Measurements from ENCODE around the gene TXNDC16. TPM values are rescaled to one million over a fixed set of nuclear protein-coding genes. Genes with fewer than 3 reads are reported as not detected.
A peak's percentile ranks its signal among the peaks of the same experiment; 100 is the strongest.

The TXNDC16 gene
- 10 to 100 TPM in 1 of 4 donors, 1 to 10 TPM in 3; 7.7 to 14.2 (median 8.0) TPM for total RNA-seq

- Histone ChIP-seq H3K27me3 (no peaks in the 10 kb centered on the region), H3K27ac (peak within 1 kb of the TSS; percentile 83), H3K36me3 (no peaks in the 10 kb centered on the region), H3K9me3 (no peaks in the 10 kb centered on the region), H3K4me3 (peak within 1 kb of the TSS; percentile 65), H3K4me1 (peaks cover 30% of the 10 kb centered on the region)
- peak; percentile 100 for DNase-seq (ENCODE audit: low spot score in 2 of 2)
- 0% methylated on average over 30 of the region's 81 CpGs for WGBS
- TF ChIP-seq POLR2AphosphoS5 (IDR thresholded peaks at IDR 0.05) (peak in 2 of 3 donors; percentile 76 to 80), EP300 (IDR thresholded peaks at IDR 0.05) (no peak), POLR2A (IDR thresholded peaks at IDR 0.05) (peak in 1 of 2 donors; percentile 76), CTCF (IDR thresholded peaks at IDR 0.05) (no peak)
These were observed at the start of gene TXNDC16, which contains the start of gene GPR137C for GRCh38 chr14:52552063-52552988. Gene TXNDC16 (minus strand): TSS chr14:52552505. CDS start chr14:52543557, 8,948 bp downstream. Gene GPR137C (plus strand): TSS chr14:52552836. CDS start chr14:52553148, 312 bp downstream.

GRCh38 chr14:52599974-52600373 lies 47.7 kb upstream of the TXNDC16 start:
- WGBS, result 91% methylated on average over 3 of the region's 3 CpGs

GRCh38 chr14:52598568-52598967 lies 46.3 kb upstream of the TXNDC16 start:
- H3K27ac ChIP-seq, result no peak overlapping the region
- H3K27me3 ChIP-seq, result no peaks in the 10 kb centered on the region
- H3K4me1 ChIP-seq, result no peaks in the 10 kb centered on the region
- no peak for DNase-seq (ENCODE audit: low spot score in 2 of 2)
- H3K36me3 ChIP-seq, result no peaks in the 10 kb centered on the region
- WGBS, result 100% methylated on average over 1 of the region's 1 CpG
- H3K4me3 ChIP-seq, result no peak overlapping the region
- H3K9me3 ChIP-seq, result no peaks in the 10 kb centered on the region
- TF ChIP-seq CTCF (IDR thresholded peaks at IDR 0.05) (no peak), EP300 (IDR thresholded peaks at IDR 0.05) (no peak), POLR2AphosphoS5 (IDR thresholded peaks at IDR 0.05) (no peak), POLR2A (IDR thresholded peaks at IDR 0.05) (no peak)

More at GRCh38 chr14:52599974-52600373, 47.7 kb upstream of the TXNDC16 start:
- no peaks in the 10 kb centered on the region for H3K4me1 ChIP-seq
- H3K27ac ChIP-seq, result no peak overlapping the region
- no peak for TF ChIP-seq POLR2A (IDR thresholded peaks at IDR 0.05)
- no peak for TF ChIP-seq CTCF (IDR thresholded peaks at IDR 0.05)
- no peaks in the 10 kb centered on the region for H3K36me3 ChIP-seq
- H3K4me3 ChIP-seq, result no peak overlapping the region
- peaks cover 9% of the 10 kb centered on the region for H3K9me3 ChIP-seq
- no peaks in the 10 kb centered on the region for H3K27me3 ChIP-seq
- DNase-seq (ENCODE audit: low spot score in 2 of 2), result no peak

- no peaks in the 10 kb centered on the region for H3K27me3 ChIP-seq
- no peak for DNase-seq (ENCODE audit: low spot score in 2 of 2)
- no peaks in the 10 kb centered on the region for H3K9me3 ChIP-seq
- 83% methylated on average over 5 of the region's 5 CpGs for WGBS
- H3K36me3 ChIP-seq, result no peaks in the 10 kb centered on the region
- H3K4me3 ChIP-seq, result no peak overlapping the region
- no peaks in the 10 kb centered on the region for H3K4me1 ChIP-seq
- no peak for TF ChIP-seq POLR2AphosphoS5 (IDR thresholded peaks at IDR 0.05)
- TF ChIP-seq CTCF (IDR thresholded peaks at IDR 0.05), result no peak
- TF ChIP-seq POLR2A (IDR thresholded peaks at IDR 0.05), result no peak
- TF ChIP-seq EP300 (IDR thresholded peaks at IDR 0.05), result no peak
- H3K27ac ChIP-seq, result no peak overlapping the region
These were observed 44.6 kb upstream of the TXNDC16 start for GRCh38 chr14:52596861-52597260.

GRCh38 chr14:52596320-52596719 lies 44.0 kb upstream of the TXNDC16 start:
- H3K4me3 ChIP-seq, result no peak overlapping the region
- no peak overlapping the region for H3K27ac ChIP-seq
- no peak for DNase-seq (ENCODE audit: low spot score in 2 of 2)
- 95% methylated on average over 6 of the region's 10 CpGs for WGBS
- no peaks in the 10 kb centered on the region for H3K4me1 ChIP-seq
- H3K9me3 ChIP-seq, result no peaks in the 10 kb centered on the region
- H3K36me3 ChIP-seq, result no peaks in the 10 kb centered on the region
- no peaks in the 10 kb centered on the region for H3K27me3 ChIP-seq
- TF ChIP-seq POLR2A (IDR thresholded peaks at IDR 0.05), result no peak
- TF ChIP-seq POLR2AphosphoS5 (IDR thresholded peaks at IDR 0.05), result no peak
- TF ChIP-seq EP300 (IDR thresholded peaks at IDR 0.05), result no peak
- no peak for TF ChIP-seq CTCF (IDR thresholded peaks at IDR 0.05)
